GM20431 (cell line): ENCODE results near the gene GNAS-AS1.

Experiments
- in situ Hi-C: fragments of 300-500 bp; cut with MseI, MboI; formaldehyde crosslinking; loops from one replicate; pipeline ENCODE4 v1.15.0; 2020; ENCODE audit warnings: low sequenced_read_pairs; ENCODE audit not compliant: unreplicated experiment

GNAS-AS1 gene

DNA sequence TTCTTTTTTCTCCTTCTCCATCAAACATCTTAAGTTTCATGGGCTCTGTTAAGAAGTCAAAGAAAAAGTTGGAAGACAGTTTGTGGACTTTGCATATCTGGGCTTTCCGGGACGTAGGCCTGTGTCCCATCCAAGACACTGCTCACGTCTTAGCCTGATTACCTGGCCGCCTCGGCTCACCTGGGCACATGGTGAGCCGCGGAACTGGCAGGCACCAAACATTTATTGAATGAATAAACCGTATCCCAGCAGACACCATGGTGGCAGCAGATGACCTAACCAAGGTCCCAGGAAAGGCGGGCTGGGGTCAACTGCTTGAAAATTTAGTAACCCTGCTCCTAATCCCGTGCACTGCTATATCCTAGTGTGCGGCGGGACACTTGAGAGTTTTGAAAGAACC, 37.4 kb upstream of the GNAS-AS1 start:
- in situ Hi-C loops: no loop called here

DNA sequence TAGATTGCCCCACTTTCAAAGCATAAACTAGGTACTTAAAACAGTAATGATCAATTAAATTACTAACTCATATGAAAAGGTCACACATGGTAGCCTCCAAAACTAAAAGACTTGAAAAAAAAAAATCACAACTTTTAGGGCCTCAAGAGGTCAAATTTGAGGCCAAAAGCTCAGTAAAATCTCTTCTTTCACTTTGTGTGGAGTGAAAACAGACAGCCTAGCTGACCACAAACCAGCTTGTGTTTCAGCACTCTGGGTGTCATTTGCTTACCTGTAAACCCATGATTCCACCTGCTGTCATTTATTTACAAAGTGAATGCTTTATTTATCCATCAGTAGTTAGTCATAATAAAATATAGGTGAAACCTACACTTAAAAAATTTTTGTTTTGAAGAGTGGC, 35.8 kb upstream of the GNAS-AS1 start:
- in situ Hi-C loops: no loop called here

DNA sequence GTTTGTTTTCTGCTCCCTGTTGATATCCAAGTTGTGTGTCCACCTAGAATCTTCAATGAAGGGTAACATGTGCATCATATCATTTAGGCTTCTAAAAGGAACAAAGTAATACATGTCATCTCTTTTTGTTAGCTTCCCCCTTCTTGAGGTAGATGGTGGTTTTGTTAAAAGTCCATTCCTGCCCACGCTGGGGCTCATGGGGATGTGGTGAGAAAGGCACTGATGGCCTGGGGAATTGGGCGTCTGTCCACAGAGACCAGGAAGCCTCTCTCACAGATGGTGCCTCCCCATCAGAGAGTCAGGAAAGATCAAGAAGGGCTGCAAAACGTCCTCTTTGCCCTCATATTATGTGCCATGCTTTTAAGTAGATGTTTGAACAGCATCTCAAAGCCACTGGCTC, 34.3 kb upstream of the GNAS-AS1 start:
- in situ Hi-C loops: no loop called here

DNA sequence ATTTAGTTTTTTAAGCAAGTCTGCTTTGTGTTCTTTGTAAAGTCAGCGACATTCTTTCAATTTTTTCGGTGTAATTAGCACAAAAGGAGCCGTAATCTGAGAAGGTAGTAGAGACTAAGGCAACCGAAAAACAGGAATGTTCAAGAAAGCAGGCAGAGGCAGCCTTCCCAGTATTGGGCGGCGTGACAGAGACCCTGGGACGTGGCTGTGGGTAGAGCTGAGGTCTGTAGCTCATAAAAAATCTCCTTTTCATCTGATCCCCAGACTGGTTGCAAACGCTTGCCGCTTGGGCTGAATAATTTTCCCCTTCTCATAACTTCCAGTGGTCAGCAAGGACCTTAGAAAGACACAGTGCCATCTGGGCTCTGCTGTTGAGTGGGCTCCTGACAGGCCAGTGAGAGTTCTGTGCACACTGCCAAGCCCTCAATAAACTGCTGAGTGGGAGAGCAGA, 32.6 kb upstream of the GNAS-AS1 start:
- in situ Hi-C loops: no loop called here

DNA sequence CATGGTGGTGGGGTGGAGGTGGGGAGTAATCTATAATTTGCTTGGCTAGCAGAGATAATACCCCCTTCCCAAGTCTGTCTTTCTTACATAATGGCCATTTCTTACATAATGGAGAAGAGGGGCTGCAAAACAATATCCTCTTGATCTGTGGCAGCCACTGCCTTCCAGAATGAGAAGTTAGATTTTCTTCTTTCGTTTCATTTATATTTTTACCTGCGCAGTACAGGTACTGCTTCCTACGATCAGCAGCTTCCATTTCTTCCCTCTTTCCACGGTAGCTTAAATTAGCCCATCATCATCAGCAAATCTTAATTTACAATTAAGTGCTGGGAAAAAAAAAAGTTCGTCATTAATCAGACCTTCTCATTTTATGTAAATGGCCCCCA, 32.0 kb upstream of the GNAS-AS1 start:
- in situ Hi-C loops: no loop called here

DNA sequence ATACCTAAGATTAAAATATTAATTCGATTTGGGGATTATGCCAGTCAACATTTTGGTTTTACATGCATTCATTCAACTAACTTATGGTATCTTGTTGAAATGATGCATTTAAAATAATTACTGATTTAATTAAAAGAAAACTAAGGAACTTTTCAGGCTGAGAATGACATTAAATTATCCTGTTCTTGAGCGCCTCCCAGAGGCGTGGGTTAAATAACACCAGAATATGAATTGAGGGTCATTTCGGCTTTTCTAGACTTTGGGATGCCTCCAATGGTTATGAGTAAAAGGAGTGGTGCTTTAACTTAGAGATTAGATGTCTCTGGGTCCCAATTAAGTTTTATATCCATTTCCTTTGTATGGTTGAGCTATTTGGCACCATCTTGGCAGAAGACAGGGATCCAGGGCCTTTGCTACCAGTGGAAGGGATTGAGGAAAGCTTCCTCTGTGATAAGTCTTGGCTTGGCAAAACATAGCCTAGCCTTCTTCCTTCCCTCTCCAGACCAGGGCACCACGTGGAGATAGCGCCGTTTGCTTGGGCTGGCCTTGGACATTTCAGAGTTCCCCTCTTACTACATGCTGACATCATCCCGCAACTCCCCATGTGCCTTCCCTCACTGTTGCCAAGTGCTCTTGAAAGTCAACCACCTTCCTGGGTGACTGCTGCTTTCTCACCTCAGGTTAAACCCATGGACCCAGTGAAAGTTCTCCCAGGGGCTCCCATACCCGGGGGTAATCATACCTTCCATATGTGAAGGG, 30.5 kb upstream of the GNAS-AS1 start:
- in situ Hi-C loops: no loop called here

DNA sequence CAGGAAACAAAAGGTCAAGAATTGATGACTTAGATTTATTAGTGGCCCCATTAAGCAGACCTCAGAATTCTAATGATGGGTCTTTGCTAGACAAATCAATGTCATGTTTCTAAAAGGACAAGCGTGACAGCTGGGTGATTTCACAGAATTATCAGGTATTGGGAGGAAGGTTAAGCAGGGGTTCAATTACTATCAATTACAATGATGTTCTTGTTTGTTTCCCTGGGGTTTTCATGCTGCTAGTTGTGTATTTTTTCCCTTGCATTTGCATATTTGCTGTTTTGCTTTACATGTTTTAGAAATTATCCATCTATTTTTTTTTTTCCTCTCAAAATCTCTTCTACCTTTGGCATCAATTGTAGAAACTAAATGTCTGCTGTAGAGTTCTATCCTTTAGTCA, 29.7 kb upstream of the GNAS-AS1 start:
- in situ Hi-C loops: no loop called here

DNA sequence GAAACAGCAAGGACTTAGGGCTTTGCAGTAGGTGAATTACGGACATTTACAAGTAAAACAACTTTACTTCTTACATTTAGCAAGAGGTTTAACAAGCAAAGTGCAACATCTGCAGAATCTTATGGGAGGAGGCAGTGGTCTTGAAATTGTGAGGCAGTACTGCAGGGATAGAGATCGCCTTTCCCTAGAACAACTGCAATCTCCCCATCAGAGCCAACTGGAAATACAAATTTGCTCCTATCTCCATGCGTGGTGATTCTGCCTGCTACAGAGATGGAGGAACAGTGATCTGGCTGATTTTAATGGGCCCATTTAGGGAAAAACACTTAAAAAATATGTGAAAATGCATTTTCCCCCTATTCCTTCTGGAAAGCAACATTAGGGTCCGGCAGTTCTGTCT, 27.7 kb upstream of the GNAS-AS1 start:
- in situ Hi-C loops: no loop called here

DNA sequence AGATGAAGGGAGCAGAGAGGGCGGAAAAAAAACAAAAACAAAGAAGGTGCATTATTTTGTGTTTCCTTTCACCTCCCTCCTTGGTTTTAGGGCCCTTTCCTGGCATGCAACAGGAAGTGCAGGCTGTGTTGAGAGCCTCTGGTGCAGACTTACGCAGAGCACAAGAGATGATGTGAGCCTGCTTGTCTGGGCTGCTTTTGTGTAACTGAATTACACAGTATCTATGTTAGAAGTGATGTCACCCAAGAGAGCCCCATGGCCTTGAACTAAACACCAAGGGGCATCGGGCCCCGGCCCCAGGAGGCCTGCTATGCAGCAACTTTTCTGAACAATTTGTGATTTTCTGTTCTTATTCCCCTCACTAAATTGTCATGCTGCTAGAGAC, 27.3 kb upstream of the GNAS-AS1 start:
- in situ Hi-C loops: no loop called here

DNA sequence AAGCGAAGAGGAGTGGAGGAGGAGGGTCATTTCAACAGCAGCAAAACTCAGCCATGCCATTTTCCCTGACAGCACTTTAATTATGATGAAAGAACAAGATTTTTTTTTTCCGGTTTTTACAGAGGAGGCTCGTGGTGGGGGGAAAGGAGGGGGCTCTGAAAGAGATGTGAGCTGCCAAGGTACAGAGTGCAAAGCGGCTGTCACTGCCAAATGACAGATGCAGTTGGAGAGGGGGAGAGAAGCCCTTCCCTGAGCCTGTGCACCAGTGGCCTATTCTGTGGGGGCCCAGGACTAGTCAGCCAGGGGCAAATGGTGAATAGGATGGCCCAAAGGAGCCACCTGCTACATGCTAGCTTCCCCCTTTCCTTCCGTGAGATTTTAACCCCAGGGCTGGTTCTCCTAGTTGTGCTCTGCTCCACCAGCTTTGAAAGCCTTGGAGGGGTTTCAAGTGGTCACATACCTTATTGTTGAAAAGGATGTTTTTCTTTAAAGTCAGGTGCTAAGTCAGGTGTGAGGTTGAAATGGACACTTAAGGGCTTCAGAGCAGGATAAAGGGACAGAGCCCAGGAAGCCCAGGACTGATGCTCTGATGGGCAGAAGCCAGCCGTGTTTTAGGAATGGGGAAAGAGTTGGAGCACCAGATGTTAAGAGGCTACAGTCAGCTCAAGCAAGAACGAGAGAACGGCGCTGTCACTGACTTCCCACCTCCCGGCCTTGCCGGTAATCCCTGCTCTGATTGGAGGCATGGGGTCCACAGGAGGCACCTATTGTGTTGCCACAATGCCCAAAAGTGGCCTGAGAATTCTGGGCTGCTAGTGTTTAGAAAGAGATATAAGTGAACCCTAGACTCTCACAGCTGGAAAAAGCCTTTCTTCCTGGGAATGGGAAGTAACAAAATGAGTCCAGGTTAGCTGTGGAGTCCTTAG, 26.6 kb upstream of the GNAS-AS1 start:
- in situ Hi-C loops: no loop called here

DNA sequence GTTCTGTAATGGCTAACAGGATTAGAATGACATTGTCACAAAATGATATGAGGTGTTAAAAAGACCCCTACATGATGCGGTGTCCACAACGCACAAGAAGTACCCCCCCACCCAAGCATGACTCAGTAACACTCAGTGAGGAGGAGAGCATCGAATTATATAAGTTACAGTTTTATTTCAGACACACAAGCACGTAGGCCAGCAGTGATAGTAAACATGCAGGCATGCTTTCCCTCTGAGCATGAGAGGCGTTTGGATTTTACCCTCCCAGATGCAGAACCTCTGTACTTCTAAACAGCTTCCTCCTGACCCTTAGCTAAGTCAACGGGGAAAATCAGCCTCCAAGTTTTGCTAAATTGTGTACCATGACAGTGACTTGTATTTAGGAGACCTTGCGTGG, 25.7 kb upstream of the GNAS-AS1 start:
- in situ Hi-C loops: no loop called here

DNA sequence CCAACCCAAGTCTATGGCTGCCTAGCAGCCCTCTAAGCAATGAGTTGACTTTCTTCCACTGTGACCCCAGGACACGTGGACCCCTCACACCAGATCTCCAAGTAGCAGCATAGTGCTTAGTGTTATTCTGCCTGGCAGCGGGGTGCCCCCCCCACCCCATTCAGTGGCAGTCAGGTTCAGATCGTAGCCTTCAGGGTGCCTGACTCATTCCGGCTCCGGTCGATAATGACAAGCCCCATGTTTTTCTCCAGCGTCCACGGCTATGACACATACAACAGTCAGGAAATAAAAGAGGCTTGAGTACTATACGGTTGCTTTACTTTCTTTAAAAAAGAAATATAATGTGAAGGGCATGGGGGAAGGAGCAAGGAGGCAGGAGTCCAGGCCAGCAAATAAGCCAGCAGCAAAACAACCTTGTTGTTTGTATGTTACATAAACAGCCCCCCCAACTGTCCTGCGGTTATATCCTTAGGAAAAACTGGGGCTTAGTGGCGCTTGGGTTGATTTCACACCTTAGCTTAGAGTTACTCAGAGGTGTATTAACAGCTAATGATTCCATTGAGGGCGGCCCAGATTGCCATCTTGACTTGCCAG, 24.9 kb upstream of the GNAS-AS1 start:
- in situ Hi-C loops: no loop called here

DNA sequence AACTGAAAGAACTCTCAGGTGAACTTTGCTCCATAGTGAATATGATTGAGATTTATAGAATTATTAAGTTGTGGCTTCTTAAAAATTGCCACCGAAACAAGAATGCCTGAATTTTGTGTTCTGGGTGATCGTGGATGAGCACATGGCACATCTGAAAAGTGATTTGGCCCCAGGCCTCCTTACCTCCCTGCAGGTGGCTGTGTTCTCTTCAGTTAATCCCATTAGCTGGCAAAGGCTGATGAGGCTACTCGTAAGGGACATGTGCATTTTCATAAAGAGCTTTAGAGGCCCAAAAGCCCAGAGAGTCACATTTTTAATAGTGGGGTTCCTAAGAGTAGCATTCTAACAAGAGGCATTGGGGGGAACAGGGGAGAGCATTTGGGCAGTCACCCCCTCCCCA, 24.4 kb upstream of the GNAS-AS1 start:
- in situ Hi-C loops: no loop called here

DNA sequence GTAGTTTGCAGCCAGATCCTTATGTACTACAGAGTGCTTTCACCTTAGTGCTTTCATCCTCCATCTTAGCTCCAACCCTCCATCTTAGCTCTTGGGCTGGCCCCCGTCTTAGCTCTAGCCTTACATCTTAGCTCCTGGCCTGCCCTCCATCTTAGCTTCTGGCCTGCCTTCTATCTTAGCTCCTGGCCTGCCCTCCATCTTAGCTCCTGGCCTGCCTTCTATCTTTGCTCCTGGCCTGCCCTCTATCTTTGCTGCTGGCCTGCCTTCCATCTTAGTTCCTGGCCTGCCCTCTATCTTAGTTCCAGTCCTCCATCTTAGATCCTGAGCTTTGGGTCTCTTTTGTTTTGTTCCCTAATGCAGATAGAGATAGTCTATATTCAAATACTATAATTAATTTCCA, 23.8 kb upstream of the GNAS-AS1 start:
- in situ Hi-C loops: loop anchor here (25.0 kb wide), 2 partner anchors 213 to 588 kb away; no protein-coding TSS in a partner anchor

DNA sequence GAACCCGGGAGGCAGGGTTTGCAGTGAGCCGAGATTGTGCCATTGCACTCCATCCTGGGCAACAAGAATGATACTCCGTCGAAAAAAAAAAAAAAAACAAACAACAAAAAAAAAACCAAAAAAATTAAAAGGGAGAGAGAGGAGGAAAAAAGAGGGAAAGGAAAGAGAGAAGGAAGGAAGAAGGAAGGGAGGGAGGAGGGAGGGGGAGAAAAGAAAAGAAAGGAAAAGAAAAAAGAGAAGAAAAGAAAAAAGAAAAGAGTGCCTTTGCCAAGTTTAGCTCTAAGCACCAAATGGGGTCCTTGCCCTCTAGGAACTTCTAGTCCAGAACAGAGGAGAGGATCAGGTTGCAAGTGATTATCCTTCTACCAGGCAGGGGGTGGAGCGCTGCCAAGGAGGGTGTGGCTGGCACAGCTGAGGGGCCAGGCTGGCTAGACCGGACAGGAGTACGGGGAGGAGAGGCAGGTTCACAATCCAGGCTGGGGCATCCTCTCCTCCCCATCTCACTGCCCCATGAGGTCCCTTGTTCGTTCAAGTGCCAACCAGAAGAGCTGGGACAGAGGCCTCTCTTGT, 20.9 kb upstream of the GNAS-AS1 start:
- in situ Hi-C loops: loop anchor here (25.0 kb wide), 2 partner anchors 216 to 591 kb away; no protein-coding TSS in a partner anchor

DNA sequence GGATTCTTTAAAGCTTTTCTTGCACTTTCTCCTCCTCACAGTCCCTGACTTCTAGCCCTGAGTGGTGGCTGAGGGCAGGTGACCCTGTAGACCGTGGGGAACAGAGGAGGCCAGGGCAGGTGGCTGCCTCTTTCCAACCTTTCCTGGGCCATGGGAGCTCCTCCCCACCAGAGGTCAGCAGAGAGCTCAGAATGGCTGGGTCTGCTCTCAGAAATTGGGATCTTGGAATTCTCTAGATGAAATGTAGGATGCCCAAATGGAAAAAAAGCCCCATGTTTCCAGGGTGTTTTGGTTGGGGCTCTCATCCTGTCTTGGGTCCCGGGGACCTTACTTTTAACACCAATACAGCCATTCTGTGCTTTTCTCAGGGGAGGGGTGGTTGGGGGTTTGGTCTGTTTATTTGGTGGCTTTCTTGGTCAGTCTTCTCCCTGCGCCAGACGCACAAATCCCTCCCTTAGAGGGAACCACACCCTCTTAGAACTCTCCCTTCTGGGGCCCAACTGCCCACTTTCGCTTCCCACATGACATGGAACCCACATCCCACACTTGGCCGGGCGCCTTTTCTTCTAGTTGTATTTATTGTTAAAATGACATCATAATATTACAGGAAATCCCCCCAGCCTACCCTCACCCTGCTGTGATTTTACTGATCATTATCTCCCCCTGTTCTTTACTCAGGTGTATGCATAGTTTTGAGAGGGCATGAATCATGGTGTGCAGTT, 19.8 kb upstream of the GNAS-AS1 start:
- in situ Hi-C loops: loop anchor here (25.0 kb wide), 2 partner anchors 217 to 592 kb away; no protein-coding TSS in a partner anchor

DNA sequence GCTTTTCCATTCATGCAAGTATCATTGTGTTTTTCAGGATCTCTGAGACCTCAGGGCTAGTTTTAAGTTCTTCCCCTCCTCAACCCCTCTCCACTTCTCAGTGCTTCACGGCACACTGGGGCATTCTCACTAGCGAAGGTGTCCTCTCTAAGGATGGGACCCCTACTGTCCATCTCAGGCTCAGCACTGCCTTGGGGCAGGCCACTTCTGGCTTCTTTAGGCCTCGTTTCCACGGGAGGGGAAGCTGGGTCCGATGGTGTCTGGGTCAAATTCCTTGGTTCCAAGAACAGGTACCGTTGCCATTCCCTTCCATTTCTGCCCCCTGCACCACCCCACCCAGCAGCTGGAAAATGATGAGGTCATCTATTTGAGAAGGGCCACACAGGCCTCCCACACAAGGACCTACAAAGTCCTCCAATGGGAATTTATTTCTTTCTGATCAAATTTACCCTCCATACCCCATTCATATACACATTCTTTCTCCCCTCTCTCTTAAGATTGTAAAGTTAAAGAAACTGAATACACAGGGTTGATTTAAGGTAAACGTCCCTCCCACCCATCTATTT, 19.0 kb upstream of the GNAS-AS1 start:
- in situ Hi-C loops: loop anchor here (5.0 to 25.0 kb wide), 3 partner anchors 218 to 593 kb away; no protein-coding TSS in a partner anchor

DNA sequence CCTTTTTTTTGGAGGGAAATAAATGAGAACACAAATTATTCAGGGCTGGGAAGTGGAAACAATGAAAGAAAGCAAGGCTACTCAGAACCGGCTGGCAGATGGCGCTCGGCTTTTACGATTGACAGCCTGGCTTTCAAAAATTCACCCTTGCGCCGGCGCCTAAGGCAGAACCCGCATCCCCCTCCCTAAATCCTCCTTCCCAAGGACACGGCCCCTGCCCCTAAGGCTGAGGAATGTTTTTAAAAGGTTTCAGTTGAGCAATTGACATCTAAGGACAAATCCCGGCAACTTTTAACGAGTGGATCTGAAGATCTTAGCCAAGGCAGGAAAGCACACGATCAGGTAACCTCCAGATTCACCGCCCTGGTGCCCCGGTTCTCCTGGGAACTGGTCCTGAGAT, 18.1 kb upstream of the GNAS-AS1 start:
- in situ Hi-C loops: loop anchor here (5.0 to 25.0 kb wide), 3 partner anchors 219 to 594 kb away; no protein-coding TSS in a partner anchor

DNA sequence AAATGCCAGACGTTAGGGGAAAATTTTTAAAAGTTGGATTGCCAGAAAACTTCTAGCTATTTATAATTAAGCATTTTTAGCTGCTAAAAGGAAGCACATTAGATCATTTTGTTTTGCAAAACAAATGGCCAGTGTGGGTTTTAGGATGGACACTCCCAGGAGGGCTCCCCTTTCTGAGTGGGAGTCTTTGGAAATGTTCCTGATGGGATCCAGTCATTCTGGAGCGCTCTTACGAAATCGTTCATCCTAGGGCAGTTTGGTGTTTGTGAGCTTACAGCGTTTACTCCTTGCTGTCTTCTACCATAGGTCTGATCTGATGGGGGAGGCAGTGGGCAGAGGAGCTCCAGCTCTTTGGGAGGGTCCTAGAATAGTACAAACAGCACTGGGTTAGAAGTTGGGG, 16.5 kb upstream of the GNAS-AS1 start:
- in situ Hi-C loops: loop anchor here (5.0 to 25.0 kb wide), 3 partner anchors 220 to 595 kb away; no protein-coding TSS in a partner anchor
